ENCODE results near the gene HDLBP.

HDLBP gene

GRCh38 chr2:241317391-241317790 is 1.9 kb upstream of the HDLBP start:
- peak overlapping the region; percentile 88 for H3K4me3 ChIP-seq (ENCODE audit: low read length)
- TF ChIP-seq CTCF (conservative IDR thresholded peaks at IDR 0.05; ENCODE audit: low read length), result no peak

GRCh38 chr2:241316825-241317224 is 1.4 kb upstream of the HDLBP start:
- TF ChIP-seq CTCF (conservative IDR thresholded peaks at IDR 0.05; ENCODE audit: low read length), result no peak
- peak overlapping the region; percentile 88 for H3K4me3 ChIP-seq (ENCODE audit: low read length)
- DNase-seq (ENCODE audit: low read depth), result no peak

More at GRCh38 chr2:241317391-241317790, 1.9 kb upstream of the HDLBP start:
- DNase-seq (ENCODE audit: low read depth), result no peak

GRCh38 chr2:241315879-241316631 is 583 bp upstream of the HDLBP start, which contains the start of gene SEPTIN2:
TSS of gene SEPTIN2 (plus strand) at chr2:241315925. CDS start at chr2:241324233, 8,308 bp downstream.
- peak within 1 kb of the TSS; percentile 98 for H3K4me3 ChIP-seq (ENCODE audit: low read length)
- TF ChIP-seq CTCF (conservative IDR thresholded peaks at IDR 0.05; ENCODE audit: low read length), result no peak
- peak; percentile 53 for DNase-seq (ENCODE audit: low read depth)

GRCh38 chr2:241314226-241315092 is 1.0 kb downstream of the HDLBP start:
- H3K4me3 ChIP-seq (ENCODE audit: low read length), result peak overlapping the region; percentile 98
- DNase-seq (ENCODE audit: low read depth), result peak; percentile 60

GRCh38 chr2:241313543-241314095 is 1.9 kb downstream of the HDLBP start:
- TF ChIP-seq CTCF (conservative IDR thresholded peaks at IDR 0.05; ENCODE audit: low read length), result no peak
- H3K4me3 ChIP-seq (ENCODE audit: low read length), result peak overlapping the region; percentile 98
- no peak for DNase-seq (ENCODE audit: low read depth)

More at GRCh38 chr2:241314226-241315092, 1.0 kb downstream of the HDLBP start:
- TF ChIP-seq CTCF (conservative IDR thresholded peaks at IDR 0.05; ENCODE audit: low read length), result no peak

- TF ChIP-seq CTCF (conservative IDR thresholded peaks at IDR 0.05; ENCODE audit: low read length), result no peak
- DNase-seq (ENCODE audit: low read depth), result peak; percentile 76
- H3K4me3 ChIP-seq (ENCODE audit: low read length), result no peak overlapping the region
These were observed 3.4 kb downstream of the HDLBP start for GRCh38 chr2:241312082-241312481.

All from AG10803 (cell line).